ENCODE measurements around the gene MAPT.

Gene MAPT

DNA sequence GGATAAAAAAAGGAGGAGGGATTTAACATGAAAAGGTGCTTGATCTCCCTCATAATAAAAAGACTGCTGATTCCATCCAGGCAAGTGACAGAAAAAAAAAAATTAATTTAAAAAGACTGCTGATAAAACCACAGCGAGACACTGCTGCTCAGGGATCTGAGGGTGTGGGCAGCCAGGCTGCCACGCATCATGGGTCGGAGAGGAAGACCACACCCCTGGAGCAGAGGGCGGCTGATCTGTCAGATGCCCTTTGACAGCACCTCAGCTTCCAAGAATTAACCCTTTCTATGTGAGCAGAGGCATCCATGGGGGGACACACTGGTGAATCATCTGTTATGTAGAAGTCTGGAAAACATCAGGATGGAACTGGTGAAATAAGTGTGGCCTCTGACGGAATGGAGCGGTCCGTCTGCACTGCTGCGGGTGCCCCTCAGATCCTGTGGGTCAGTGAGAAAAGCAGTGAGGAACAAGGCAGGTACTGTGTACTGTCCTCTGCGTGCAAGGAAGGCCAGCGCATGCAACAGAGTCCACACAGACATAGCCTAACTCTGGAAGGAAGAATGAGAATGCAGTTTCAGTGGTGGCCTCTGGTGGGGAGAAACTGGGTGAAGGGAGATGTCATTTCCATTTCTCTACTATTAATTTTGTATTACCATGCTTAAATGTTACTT lies 19.8 kb downstream of the MAPT start:
- no peaks in the 10 kb centered on the region for H3K4me1 ChIP-seq (ENCODE audit: low read length)

DNA sequence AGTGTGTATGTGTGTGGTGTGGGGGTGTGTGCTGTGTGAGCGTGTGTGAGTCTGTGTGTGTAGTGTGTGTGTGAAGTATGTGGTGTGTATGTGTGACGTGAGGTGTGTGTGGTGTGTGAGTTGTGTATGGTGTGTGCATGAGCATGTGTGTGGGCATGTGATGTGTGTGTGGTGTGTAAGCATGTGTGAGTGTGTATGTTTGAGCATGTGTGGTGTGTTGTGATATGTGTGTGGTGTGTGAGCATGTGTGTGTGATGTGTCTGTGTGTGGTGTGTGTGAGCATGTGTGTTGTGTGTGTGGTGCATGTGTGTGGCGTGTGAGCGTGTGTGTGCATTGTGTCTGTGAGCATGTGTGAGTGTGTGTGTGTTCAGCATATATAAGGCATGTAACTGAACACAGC lies 20.9 kb downstream of the MAPT start:
- H3K27ac ChIP-seq (ENCODE audit: low read length), result no peak overlapping the region
- H3K4me1 ChIP-seq (ENCODE audit: low read length), result no peaks in the 10 kb centered on the region
- no peak overlapping the region for H3K4me3 ChIP-seq (ENCODE audit: low read length)
- no peak for TF ChIP-seq EZH2 (optimal IDR thresholded peaks at IDR 0.05; ENCODE audit: low read depth, low read length)
- TF ChIP-seq, protein P1, sequence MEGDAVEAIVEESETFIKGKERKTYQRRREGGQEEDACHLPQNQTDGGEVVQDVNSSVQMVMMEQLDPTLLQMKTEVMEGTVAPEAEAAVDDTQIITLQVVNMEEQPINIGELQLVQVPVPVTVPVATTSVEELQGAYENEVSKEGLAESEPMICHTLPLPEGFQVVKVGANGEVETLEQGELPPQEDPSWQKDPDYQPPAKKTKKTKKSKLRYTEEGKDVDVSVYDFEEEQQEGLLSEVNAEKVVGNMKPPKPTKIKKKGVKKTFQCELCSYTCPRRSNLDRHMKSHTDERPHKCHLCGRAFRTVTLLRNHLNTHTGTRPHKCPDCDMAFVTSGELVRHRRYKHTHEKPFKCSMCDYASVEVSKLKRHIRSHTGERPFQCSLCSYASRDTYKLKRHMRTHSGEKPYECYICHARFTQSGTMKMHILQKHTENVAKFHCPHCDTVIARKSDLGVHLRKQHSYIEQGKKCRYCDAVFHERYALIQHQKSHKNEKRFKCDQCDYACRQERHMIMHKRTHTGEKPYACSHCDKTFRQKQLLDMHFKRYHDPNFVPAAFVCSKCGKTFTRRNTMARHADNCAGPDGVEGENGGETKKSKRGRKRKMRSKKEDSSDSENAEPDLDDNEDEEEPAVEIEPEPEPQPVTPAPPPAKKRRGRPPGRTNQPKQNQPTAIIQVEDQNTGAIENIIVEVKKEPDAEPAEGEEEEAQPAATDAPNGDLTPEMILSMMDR (IDR thresholded peaks at IDR 0.05; ENCODE audit: low read length), result no peak
- H3F3A ChIP-seq (ENCODE audit: insufficient read depth, low read length), result no peaks in the 10 kb centered on the region
- DNase-seq, result no peak
- H3K79me2 ChIP-seq (ENCODE audit: low read length), result no peaks in the 10 kb centered on the region
- no peak overlapping the region for H3K9ac ChIP-seq (ENCODE audit: low read length)
- no peaks in the 10 kb centered on the region for H3K27me3 ChIP-seq (replicated peaks; ENCODE audit: insufficient read depth, low read length)
- no peaks in the 10 kb centered on the region for H3K9me2 ChIP-seq (replicated peaks; ENCODE audit: insufficient read depth, low read length)
- no peaks in the 10 kb centered on the region for H3K9me3 ChIP-seq (replicated peaks; ENCODE audit: insufficient read depth, low read length)
- no peak overlapping the region for H3K4me2 ChIP-seq (ENCODE audit: low read depth, low read length)
- no peak overlapping the region for H2AFZ ChIP-seq (ENCODE audit: low read length)
- no peaks in the 10 kb centered on the region for H4K20me1 ChIP-seq (ENCODE audit: insufficient read depth, low read length)
- no peaks in the 10 kb centered on the region for H3K36me3 ChIP-seq (replicated peaks; ENCODE audit: insufficient read depth, low read length)

More for the DNA sequence above, 19.8 kb downstream of the MAPT start:
- Histone ChIP-seq H4K20me1 (ENCODE audit: insufficient read depth, low read length) (no peaks in the 10 kb centered on the region), H3K9me2 (replicated peaks; ENCODE audit: insufficient read depth, low read length) (no peaks in the 10 kb centered on the region), H3K4me2 (ENCODE audit: low read depth, low read length) (no peak overlapping the region), H3K27ac (ENCODE audit: low read length) (no peak overlapping the region), H2AFZ (ENCODE audit: low read length) (no peak overlapping the region), H3K27me3 (replicated peaks; ENCODE audit: insufficient read depth, low read length) (no peaks in the 10 kb centered on the region), H3K36me3 (replicated peaks; ENCODE audit: insufficient read depth, low read length) (no peaks in the 10 kb centered on the region), H3F3A (ENCODE audit: insufficient read depth, low read length) (no peaks in the 10 kb centered on the region), H3K79me2 (ENCODE audit: low read length) (no peaks in the 10 kb centered on the region), H3K9ac (ENCODE audit: low read length) (no peak overlapping the region), H3K4me3 (ENCODE audit: low read length) (no peak overlapping the region), H3K9me3 (replicated peaks; ENCODE audit: insufficient read depth, low read length) (no peaks in the 10 kb centered on the region)
- TF ChIP-seq, protein P1 (IDR thresholded peaks at IDR 0.05; ENCODE audit: low read length), result no peak
- TF ChIP-seq EZH2 (optimal IDR thresholded peaks at IDR 0.05; ENCODE audit: low read depth, low read length) (no peak), EZH2phosphoT487 (IDR thresholded peaks at IDR 0.05; ENCODE audit: low read length) (no peak)
- DNase-seq, result no peak

DNA sequence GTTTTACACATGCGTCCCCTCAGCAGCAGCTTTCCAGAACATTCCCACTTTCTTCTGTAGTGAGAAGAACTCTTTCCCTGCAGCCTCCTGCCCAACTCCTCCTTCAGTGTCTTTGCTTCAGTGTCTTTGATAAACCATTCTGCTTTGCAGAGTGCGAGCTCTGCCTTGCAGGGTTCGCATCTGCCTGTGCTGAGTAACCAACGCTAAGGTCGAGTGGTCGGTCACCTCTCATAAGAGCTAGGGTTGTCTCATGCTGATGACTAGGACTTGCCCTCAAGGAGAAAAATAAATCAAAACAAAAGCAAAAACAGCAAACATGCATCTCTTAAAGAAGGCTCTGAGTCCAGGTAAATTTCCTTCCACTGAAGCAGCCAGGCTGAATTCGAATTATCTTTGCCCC lies 22.7 kb downstream of the MAPT start:
- no peak overlapping the region for H3K27ac ChIP-seq (ENCODE audit: low read length)
- no peaks in the 10 kb centered on the region for H4K20me1 ChIP-seq (ENCODE audit: insufficient read depth, low read length)
- H3K9me3 ChIP-seq (replicated peaks; ENCODE audit: insufficient read depth, low read length), result no peaks in the 10 kb centered on the region
- H3K4me2 ChIP-seq (ENCODE audit: low read depth, low read length), result no peak overlapping the region
- no peak overlapping the region for H3K4me3 ChIP-seq (ENCODE audit: low read length)
- no peaks in the 10 kb centered on the region for H3K79me2 ChIP-seq (ENCODE audit: low read length)
- TF ChIP-seq EZH2phosphoT487 (IDR thresholded peaks at IDR 0.05; ENCODE audit: low read length), result no peak
- no peak for TF ChIP-seq EZH2 (optimal IDR thresholded peaks at IDR 0.05; ENCODE audit: low read depth, low read length)
- TF ChIP-seq, protein P1 (IDR thresholded peaks at IDR 0.05; ENCODE audit: low read length), result no peak
- no peak overlapping the region for H2AFZ ChIP-seq (ENCODE audit: low read length)
- H3K9ac ChIP-seq (ENCODE audit: low read length), result no peak overlapping the region
- H3K4me1 ChIP-seq (ENCODE audit: low read length), result no peaks in the 10 kb centered on the region
- no peaks in the 10 kb centered on the region for H3K27me3 ChIP-seq (replicated peaks; ENCODE audit: insufficient read depth, low read length)
- H3F3A ChIP-seq (ENCODE audit: insufficient read depth, low read length), result no peaks in the 10 kb centered on the region
- no peak for DNase-seq
- H3K9me2 ChIP-seq (replicated peaks; ENCODE audit: insufficient read depth, low read length), result no peaks in the 10 kb centered on the region
- no peaks in the 10 kb centered on the region for H3K36me3 ChIP-seq (replicated peaks; ENCODE audit: insufficient read depth, low read length)
